Keratinocyte (primary cell): ENCODE data around the gene IFI27.

Source experiments
- EZH2 ChIP-seq: IDR thresholded peaks from one replicate; pipeline ENCODE4 v1.6.1; 2012; ENCODE audit warnings: inconsistent platforms, mild to moderate bottlenecking, low read length, moderate library complexity
- TF ChIP-seq, protein P1 (sequence below), 3 experiments: IDR thresholded peaks in 1 of 3; conservative IDR thresholded peaks in 1 of 3; optimal IDR thresholded peaks in 1 of 3; 2 replicates in 2 of 3; 3 replicates in 1 of 3; pipeline versions ENCODE3 to v1.5.1; 2011; ENCODE audit warnings: low read length in 3 of 3, mild to moderate bottlenecking in 3 of 3, moderate library complexity in 2 of 3, control low read depth in 1 of 3, inconsistent platforms in 1 of 3; ENCODE audit not compliant: insufficient read depth in 2 of 3; ENCODE audit errors: extremely low read depth in 1 of 3

DNA sequence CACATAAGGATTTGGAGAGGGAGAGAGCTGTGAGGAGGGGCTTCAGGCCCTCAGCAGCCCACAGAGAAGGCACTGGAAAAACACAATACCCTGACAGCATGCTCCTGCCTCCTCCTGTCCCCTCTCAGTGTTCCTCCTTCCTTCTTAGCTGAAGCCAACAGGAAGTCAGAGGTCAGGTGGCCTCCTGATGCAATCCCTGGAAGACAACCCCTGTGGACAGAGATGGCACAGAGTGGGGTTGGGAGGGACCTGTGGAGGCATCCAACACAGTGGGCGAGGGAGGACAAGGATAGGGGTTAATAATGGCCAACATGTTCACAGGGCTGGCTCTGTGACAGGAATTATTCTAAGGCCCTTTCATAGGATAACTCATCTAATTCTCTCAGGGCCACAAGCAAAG is 34.2 kb downstream of the IFI27 start:
- TF ChIP-seq, protein P1, sequence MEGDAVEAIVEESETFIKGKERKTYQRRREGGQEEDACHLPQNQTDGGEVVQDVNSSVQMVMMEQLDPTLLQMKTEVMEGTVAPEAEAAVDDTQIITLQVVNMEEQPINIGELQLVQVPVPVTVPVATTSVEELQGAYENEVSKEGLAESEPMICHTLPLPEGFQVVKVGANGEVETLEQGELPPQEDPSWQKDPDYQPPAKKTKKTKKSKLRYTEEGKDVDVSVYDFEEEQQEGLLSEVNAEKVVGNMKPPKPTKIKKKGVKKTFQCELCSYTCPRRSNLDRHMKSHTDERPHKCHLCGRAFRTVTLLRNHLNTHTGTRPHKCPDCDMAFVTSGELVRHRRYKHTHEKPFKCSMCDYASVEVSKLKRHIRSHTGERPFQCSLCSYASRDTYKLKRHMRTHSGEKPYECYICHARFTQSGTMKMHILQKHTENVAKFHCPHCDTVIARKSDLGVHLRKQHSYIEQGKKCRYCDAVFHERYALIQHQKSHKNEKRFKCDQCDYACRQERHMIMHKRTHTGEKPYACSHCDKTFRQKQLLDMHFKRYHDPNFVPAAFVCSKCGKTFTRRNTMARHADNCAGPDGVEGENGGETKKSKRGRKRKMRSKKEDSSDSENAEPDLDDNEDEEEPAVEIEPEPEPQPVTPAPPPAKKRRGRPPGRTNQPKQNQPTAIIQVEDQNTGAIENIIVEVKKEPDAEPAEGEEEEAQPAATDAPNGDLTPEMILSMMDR (optimal IDR thresholded peaks at IDR 0.05 in 1 of 3, IDR thresholded peaks at IDR 0.05 in 1 of 3, conservative IDR thresholded peaks at IDR 0.05 in 1 of 3; ENCODE audit: extremely low read depth in 1 of 3, insufficient read depth in 2 of 3, low read length in 3 of 3): no peak
- no peak for TF ChIP-seq EZH2
